GM21528 (cell line): ENCODE data around the gene MVB12B.

Experiments
- ATAC-seq: cut with Tn5 transposase; IDR thresholded peaks from one replicate; pipeline ENCODE4 v1.9.1; 2021; ENCODE audit warnings: mild to moderate bottlenecking, moderate library complexity; ENCODE audit not compliant: unreplicated experiment, low FRiP score

MVB12B gene

GRCh38 chr9:126440940-126441339 lies 114.3 kb downstream of the MVB12B start:
- ATAC-seq = no peak

DNA sequence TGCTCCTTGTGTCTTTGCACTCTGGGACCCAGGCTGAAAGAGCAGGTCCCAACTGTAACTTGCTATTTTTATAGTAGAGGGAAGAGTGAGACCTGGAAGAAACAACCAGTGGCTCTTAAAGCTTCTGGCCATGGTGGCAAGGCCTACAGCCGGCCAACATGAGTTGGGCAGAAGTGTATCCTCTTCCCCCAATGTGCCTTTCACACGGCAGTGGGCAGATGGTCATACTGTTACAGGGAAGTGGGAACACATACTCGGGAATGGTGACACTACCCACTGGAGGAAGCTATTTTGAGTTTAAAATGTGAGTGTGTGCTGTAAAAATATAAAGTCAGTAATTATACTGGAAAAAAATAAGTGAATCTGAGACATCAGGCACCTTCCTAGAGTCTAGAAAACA lies 116.0 kb downstream of the MVB12B start:
- no peak for ATAC-seq

- no peak for ATAC-seq
These were observed 116.5 kb downstream of the MVB12B start for GRCh38 chr9:126443144-126443543.

- ATAC-seq = no peak
These were observed 121.5 kb downstream of the MVB12B start for GRCh38 chr9:126448136-126448535.

DNA sequence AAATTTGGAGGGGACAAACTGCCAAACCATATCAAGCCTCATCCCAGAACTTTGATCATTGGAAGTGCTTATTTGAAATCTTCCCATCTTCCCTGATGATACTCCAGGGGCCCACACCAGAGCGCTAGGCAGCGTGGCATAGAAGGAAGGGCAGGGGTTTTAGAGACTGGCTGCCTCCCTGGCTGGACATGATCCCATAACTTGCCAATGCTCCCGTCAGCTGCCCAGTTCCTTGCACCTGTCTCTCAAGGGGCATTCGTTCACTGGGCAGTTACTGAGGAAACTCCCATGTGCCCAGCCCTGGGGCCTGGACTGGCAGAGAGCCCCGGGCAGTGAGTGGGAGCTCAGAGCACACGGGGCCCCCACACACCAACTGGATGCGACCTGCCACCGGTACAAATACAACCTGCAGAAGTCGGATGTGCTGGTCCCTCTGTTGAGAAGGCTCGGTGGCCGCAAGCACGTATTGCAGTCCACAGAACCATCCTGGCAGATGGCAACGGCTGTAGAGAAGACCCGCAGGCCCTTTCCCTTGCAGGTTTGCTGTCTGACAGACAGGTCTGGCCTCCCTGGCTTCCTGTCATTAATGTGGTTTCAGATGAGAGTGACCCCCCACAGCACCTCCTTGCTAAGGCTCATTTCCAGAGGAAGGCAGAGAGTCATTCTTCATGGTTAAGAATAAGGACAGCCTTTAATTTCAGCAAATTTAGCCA lies 122.4 kb downstream of the MVB12B start:
- ATAC-seq = no peak

- ATAC-seq = no peak
These were observed 123.4 kb downstream of the MVB12B start for GRCh38 chr9:126449725-126450667.

GRCh38 chr9:126450668-126451205 lies 124.1 kb downstream of the MVB12B start:
- ATAC-seq = no peak

GRCh38 chr9:126451316-126451885 lies 124.8 kb downstream of the MVB12B start:
- no peak for ATAC-seq

DNA sequence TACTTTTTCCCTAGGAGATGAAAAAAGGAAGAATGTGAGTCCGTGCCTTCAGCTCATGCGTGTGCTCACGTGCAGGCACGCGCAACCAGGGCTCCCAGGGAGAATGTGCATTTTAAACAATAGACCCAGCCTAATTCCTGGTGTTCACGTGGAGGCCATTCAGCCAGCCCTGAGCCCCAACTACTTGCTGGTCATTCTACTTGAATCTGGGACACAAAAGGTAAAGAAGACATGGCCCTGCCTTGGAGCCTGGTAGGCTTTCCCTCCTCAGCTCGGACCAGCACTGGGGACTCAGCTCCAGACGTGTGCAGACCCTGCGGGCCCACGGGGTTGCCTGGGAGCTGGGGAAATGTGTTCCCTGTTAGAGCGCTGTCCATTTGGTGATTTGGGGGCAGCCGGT lies 125.5 kb downstream of the MVB12B start:
- no peak for ATAC-seq

DNA sequence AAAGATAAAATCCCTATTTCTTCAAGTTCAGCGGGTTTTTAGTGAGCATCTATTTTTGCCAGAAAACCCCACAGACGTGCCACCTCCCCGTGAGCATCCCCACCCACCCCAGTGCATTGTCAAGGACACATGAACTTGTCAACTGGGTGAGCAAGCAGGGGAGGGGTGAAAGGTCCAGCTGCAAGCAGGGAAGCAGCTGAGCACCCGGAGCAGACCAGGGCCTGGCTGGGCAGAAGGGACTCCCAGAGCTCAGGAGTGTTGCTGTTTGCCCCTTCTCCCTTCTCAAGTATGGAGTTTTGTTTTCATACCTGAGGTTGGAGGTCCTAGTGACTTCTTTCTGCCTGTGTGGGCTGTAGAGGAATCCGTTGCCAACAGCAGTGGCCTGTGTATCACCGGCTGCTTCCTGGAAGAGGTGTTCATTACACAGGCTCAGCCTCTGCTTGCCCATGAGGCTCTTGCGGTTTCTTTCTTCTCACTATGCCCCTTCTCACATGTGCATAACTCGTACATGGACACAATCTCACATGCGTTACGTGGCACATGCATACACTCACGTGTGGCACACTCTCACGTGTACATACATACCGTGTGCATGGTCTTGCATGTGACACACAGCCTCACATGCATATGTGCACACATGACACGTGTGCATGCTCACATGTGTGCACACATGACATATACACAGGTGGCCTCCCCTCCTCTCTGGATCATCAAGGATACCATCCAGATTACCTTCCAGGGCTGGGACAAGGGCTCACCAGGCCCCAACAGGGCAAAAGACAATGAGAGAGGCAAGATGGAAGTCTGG lies 126.7 kb downstream of the MVB12B start:
- no peak for ATAC-seq

GRCh38 chr9:126454215-126454614 lies 127.6 kb downstream of the MVB12B start:
- no peak for ATAC-seq

GRCh38 chr9:126454795-126455194 lies 128.2 kb downstream of the MVB12B start:
- no peak for ATAC-seq

DNA sequence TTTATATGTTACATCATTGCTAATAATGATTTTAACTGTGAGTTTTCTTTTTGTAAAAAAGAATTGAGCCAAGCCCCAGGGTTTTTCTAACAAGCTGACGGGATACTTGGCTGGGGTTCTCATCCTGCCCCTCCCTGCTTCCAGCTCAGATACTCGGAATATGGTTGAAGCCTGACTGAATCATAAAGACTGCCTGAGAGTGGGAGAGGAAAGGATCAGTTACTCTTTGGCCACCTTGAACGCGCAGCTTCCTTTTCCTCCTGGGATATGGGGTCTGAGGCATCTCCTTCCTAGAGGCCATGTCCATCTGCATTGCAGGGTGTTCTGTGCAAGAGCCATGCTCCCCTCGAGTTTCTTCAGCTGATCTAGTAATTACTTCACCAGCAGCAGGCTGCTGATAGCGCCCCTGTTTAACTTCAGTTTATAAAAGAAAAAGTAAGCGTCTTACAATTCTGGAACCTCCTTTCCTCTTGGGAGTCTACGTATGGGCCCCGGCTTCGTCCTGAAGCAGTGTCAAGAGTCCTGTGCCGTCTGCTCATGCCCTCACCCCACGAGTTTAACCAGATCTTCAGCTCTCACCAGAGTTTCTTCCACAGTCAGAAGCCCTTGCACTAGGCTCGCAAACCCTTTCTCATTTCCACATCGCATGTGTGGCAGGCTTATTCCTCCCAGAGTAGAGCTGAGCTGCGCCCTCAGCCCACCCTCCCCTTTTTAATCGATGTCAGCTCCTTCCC lies 130.0 kb downstream of the MVB12B start:
- no peak for ATAC-seq

- ATAC-seq = no peak
These were observed 130.5 kb downstream of the MVB12B start for GRCh38 chr9:126457175-126457547.

- ATAC-seq = no peak
These were observed 131.3 kb downstream of the MVB12B start for GRCh38 chr9:126457890-126458289.

DNA sequence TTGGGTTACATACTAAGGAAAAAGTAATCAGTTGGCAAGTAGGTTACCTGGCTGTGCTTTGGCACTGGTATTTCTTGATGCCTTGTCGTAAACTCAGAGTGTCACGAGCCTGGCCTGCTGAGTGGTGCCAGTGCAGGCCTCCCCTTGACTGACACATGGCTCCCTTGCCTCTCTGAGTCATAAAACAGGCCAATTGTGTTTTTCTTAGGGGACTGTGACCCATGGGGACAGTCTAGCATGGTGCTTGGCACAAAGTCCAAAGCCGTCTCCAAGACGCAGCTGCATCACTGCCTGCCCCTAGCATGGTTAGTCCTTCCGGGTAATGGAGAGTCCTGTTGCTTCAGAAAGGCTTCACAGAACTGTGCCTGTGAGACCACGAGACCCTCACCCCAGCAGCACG lies 132.5 kb downstream of the MVB12B start:
- ATAC-seq = no peak

GRCh38 chr9:126459546-126459945 lies 132.9 kb downstream of the MVB12B start:
- no peak for ATAC-seq

- ATAC-seq = no peak
These were observed 133.6 kb downstream of the MVB12B start for GRCh38 chr9:126459965-126460843.

DNA sequence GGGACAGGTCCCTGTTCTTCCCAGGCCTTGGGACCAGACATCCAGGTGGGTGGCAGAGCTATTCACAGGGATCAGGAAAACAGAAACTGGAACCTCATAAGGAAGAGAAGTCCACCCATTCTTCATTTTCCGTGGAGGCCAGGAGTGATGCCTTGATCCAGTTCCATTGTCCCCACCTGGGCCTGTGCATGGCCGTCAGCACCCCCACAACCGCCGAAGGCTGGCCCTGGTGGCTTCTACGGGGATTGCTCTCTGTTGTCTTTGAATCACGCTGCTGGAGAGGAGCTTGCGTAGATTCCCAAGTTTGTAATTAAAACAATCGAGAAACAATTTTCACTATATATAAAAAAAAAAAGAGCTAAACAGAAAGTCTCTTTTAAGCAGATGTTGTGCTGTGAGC lies 134.4 kb downstream of the MVB12B start:
- no peak for ATAC-seq
